HG02588 (cell line): ENCODE results near the gene KCNK17.
A peak's percentile ranks its signal among the peaks of the same experiment; 100 is the strongest.
"Not testable (repeated sequence)": the region's sequence is repeated elsewhere in the genome, so short reads cannot be mapped to it uniquely, and the experiment has no call there.

ENCODE experiments used
- ATAC-seq: cut with Tn5 transposase; IDR thresholded peaks from one replicate; pipeline ENCODE4 v1.9.1; 2021; ENCODE audit warnings: mild to moderate bottlenecking, moderate library complexity; ENCODE audit not compliant: unreplicated experiment

The KCNK17 gene

DNA sequence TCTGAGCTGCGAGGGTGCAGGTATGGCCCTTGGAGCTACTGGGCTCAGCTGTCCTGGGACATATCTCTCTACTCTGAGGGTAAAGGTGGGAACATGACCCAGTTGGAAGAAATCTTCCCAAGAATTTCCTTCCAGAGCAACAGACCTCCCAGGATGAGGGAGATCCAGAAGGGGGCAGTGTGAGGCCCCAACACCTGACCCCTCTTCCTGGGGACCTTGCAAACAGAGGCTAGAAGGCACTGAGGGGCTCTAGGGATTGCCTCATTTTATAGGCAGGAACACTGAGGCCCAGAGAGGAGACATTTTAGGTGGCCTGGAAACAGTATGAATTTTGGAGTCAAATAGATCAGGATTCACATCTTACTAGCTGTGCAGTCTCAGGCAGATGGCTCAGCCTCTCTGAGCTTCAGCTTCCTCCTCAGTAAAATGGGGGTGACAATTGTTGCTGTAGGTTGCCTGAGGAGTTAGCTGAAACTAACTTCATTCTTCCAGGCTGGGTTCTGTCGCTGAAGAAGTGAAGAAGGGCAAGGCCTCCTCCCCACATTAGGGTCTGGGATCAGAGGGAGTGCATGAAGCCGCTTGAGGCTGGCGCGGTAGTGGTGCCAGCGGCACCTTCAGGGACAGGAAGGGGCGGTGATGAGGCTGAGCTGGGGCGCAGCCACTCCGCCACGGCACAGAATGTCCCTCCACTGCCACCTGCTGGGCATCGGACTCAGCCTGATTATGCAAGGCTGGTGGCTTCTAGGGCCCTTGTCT, 11.4 kb downstream of the KCNK17 start:
- peak; percentile 82 for ATAC-seq

DNA sequence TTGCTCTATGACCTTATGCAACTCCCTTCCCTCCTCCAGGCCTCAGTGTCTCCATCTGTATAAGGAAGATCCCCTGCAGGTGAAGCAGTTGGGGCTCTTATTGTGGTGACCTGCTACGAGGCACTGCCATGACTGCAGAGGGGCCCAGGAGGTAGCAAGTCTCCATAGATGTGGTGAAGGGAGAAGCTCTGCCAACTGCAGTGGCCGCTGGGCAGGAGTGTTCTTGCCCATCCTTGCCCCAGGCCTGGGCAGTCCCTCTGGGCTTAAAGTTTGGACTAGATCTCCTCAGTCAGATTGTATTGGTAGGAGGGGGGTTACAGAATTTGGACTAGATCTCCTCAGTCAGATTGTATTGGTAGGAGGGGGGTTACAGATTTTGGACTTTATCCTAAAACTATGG, 12.2 kb downstream of the KCNK17 start:
- ATAC-seq, result no peak

DNA sequence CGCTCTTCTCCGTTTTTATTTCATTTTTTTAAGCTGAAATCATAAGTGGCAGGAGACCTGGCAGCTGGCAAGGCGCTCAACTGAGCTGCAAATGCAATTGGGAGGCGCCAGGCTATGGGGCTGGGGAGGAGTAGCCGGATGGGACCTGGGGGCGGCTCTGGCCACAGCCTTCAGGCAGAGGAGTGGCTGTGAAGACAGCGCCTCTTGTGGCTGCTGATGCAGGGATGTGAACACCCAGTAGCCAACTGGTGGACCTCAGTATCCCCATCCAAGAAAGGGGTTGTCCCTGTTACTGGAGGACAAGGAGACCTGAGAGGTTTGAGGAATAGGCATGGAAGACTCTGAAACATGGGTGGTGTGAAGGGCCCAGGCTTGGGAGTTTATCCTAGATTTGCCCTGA, 12.6 kb downstream of the KCNK17 start:
- ATAC-seq, result no peak

DNA sequence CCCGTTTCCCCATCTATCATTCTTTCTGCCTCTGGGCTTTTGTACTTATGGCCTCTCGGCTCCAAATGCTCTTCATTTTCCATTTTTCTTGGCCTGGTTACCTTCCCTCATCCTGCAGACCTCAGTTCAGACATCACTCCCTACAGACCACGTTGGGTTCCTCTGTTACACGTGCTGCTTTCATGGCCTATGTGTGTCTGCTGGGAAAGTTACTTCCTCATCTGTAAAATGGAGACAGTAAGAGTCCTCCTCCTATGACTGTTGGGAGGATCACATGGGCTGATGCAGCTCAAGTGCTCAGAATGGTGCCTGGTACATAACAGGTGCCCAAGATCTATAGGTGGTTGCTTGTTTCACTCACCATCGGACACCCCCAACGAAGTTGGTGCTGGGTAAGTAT, 13.5 kb downstream of the KCNK17 start:
- no peak for ATAC-seq

DNA sequence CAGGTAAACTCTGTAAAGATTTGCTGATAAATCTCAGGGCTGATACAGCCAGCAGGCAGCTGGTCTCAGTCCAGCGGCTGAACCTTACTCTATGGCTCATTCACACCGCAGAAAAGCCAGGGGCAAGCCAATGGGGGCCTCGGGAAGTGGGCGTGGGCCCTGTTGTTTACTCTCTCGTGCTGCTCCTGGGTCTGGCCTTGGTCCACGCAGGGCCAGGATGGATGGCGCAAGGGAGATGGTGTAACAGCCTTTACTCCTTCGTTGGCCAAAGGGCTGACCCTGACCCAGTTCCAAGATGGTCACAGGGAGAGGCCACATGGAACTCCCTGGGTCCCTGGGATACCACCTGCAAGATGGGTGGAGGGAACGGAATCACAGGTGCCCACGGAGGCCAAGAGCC, 16.2 kb downstream of the KCNK17 start:
- ATAC-seq, result no peak

DNA sequence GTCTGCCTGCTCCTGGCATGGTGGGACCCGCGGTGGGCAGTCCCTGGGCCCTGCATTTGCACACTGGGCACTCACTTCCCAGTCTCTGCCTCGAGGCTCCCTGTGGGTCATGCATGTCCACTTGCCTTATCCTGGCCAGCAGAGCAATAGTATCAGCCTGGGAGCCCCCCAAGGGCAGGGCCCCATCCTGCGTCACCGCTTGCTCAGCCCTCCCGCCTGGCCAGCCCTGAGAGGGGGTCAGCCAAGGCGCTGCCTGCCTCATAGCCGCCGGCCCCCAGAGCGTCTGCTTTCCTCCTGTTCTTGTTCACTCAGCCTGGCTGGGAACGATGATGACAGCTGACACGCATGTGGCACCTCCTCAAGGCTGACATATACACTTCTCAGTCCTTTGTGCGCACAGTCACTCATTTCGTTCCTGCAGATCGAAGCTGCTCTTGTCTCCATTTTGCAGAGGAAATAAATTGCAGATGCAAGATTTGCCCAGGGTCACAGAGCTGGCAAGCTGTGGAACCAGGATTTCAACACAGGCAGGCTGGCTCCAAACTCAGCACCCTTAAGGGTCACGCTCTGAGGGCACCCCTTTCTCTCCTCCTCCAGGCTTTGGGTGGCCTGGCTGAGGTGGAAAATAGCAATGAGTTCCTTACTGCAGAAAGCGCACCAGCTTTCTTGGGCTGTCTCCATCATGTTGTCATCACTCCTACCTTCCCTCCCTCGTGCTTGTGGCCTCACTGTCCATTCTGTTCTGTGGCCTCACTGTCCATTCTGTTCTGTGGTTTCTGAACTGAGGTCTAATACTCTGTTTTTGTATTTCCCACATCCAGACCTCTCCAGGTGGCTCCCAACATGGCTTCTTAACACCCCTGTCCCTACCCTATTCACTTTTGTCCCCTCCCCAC, 17.2 kb downstream of the KCNK17 start:
- ATAC-seq, result no peak

DNA sequence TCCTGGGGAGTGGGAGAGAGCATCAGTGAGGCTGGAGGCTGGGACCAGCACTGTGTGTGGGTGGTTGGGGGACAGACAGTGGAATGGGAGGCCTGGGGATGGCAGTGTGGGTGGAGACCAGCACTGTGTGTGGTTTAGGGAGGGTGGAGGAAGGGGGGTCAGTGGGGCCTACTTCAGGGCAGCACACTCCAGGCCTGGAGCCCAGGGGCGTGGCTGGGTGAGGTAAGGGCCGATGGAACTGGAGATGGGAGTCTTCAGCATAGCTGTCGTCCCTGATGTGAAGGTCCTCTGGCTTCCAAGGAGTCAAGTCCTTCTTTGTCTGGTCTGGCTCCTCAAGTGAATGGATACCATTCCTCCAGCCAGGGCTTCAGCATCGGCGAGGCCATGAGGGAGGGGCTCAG, 18.6 kb downstream of the KCNK17 start:
- ATAC-seq, result no peak

DNA sequence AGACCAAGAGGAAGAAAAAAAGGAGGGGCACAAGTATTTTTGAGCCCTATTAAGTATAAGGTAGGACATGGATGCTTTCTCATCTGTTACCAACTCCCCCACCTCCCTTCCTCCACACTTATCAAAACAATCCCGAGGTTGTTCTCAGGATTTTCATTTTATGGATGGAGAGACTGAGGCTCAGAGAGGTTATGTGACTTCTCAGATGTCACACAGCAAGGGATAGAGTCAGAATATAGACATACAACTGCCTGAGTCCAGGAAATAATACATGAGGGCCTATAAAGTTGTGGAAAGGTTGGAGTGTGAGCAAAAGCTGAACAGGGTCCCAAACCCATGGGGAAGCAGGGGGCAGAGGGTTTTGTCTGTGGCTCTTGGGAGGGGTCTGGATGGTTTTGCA, 19.3 kb downstream of the KCNK17 start:
- ATAC-seq, result no peak

DNA sequence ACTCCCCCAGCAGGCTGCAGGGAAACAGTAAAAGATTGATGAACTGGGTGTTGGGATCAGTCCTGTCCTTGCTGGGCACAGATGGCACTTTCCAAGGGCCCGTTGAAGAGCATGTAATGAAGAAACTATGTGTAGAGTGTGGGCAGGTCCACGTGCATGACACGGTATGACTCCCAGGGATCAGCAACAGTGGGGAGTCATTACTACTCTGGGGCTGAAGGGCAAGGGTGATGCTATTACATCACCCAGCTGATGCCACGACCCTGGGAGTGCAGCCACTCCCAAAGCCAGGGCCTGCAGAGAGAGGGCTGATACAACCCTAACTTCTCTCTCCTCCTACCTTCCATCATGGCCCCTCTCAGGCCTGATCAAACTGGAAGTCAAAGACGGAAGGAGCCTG, 20.1 kb downstream of the KCNK17 start:
- no peak for ATAC-seq

DNA sequence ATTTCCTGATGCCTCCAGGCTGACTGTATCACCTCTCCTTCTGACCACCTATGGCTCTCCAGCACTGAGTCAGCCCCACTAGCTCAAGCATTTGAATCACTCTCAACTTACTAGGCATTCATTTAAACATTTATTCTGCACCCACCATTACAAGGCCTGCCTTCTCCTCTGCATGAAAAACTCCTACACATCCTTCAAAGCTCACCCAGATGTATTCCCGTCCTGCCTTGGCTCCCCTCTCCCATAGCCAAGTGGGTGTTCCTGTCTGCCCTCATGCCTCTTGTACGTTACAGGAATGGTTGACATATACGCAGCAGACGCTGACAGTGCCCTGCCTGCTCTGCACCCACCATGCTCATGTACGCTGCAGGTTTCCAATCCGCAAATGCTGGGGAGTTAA, 21.6 kb downstream of the KCNK17 start:
- no peak for ATAC-seq

DNA sequence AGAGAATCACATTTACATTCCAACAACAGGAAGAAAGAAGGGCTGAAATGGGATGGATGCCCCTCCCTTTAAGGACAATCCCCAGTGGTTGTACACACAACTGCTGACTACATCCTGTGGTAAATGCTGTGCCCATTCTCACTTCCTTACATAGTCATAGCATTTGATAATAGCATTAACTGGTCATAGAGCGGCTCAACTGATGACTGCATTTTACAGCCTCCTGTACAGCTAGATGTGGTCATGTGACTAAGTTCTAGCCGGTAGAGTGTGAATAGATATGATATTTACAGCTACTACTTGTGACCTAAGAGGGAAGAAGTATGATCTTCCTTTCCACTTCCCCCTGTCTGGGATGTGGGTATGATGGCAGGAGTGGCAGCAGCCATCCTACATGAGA, 24.7 kb downstream of the KCNK17 start:
- no peak for ATAC-seq

DNA sequence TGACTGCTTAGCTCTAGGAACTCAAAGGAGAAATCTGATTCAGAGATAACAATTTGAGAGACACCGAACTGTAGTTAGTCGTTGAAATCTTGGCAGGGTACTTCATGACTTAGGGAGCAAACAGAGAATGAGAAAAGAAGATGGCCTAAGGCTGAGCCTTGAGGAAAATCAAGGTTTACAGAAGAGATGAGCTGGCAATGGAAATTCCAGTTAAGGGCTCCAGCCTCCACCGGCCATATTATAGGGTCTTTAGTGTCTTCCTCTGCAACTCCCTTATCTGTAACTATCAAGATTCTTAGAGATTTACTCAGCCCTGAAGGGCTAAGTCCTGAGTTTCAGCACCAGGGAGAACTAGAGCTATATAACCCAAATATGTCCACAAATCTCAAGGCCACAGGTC, 26.6 kb downstream of the KCNK17 start:
- no peak for ATAC-seq

DNA sequence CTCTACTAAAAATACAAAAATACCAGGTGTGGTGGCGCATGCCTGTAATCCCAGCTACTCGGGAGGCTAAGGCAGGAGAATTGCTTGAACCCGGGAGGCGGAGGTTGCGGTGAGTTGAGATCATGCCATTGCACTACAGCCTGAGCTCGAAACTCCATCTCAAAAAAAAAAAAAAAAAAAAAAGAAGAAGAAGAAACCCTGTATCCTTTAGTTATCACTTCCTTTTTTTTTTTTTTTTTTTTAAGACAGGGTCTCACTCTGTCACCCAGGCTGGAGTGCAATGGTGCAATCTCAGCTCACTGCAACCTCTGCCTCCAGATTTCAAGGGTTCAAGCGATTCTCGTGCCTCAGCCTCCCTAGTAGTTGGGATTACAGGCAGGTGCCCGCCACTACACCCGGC, 27.6 kb downstream of the KCNK17 start:
- not testable (repeated sequence) for ATAC-seq

DNA sequence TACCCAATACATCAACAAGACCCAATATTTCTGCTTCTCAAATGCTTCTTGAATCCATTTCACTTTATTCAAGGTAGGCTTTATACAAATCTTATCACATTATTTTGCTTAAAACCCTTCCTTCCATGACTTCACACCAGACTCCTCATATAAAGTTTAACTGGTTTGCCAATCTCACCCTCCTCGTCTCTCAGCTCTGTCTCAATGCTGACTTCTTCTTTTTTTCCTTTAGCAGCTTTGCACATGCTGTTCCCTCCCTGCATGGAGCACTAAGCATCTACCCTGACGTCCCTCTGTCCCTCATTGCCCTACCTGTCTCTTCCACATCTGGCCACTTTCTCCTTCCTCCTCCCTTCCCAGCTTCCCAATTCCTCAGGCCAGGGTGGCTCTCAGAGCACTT, 31.4 kb downstream of the KCNK17 start:
- ATAC-seq, result no peak

DNA sequence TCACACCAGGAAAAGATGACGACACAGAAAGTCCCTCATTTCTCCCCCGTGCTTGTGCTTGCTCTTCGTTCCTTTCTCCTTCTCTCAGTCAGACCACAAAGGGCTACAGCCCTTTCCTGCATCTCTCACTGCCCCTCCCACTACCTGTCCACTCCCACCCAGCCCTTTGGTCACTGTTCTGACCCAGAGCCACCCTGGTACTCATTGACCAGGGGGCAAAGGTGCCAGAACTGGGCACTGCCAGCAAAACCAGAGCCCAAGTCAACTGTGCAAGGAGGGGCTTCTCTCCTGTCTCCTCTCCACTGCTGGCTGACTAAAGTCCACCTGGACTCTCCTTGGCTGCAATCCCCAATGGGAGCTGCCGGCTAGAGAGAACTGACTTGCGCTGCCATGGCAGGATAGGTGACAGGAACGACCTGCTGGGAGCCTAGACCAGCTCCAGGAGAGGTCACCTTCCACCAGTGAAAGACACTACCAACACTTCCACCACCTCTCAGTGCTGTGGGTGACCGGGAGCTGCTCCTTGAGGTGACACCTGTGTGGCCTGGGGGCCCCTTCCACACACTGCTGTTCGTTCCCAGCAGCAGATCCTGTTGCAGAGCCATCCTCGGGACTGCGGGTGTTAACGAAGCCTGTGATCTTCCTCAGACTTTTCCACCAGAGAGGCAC, 32.8 kb downstream of the KCNK17 start:
- ATAC-seq, result no peak

DNA sequence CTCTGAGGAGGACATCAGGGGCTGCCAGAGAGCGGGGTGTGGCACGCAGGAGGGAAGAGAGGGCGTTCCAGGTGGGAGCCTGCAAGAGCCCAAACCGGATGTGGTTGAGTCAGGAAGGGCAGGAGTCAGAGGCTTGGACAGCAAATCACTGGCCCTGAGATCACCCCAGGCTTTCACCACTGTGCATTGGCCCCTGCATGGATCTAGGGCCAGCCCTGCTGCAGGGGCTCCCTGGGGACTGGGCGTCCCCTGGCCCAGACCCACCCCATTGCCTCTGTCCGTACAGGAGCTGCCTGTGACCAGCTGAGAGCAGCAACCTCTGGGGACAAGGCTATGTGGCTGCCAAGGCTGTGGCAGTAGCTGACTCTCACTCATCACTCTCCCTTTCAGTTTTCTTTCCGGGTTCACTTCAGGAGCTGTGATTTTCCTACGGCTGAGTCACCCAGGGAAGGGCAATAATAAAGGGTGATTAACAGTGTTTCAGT, 33.9 kb downstream of the KCNK17 start:
- no peak for ATAC-seq

DNA sequence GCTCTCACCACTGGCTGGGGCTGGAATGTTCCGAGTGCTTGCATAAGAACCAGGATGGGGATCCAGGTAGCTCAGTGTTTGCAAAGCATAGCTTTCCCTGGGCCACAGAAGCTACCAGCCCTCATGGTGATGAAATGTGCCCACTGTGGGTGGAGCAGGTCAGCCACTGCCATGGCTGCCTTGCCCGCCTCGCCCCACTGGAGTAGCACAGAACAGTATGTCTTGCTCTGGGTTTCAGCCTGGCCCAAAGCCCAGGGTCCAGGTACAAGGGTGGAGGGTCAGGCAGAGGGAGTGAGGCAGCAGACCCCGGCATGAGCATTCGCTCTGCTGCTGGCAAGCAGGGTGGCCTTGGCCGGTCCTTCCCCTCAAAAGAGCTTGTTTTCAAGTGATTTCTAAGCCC, 34.7 kb downstream of the KCNK17 start:
- ATAC-seq, result no peak

DNA sequence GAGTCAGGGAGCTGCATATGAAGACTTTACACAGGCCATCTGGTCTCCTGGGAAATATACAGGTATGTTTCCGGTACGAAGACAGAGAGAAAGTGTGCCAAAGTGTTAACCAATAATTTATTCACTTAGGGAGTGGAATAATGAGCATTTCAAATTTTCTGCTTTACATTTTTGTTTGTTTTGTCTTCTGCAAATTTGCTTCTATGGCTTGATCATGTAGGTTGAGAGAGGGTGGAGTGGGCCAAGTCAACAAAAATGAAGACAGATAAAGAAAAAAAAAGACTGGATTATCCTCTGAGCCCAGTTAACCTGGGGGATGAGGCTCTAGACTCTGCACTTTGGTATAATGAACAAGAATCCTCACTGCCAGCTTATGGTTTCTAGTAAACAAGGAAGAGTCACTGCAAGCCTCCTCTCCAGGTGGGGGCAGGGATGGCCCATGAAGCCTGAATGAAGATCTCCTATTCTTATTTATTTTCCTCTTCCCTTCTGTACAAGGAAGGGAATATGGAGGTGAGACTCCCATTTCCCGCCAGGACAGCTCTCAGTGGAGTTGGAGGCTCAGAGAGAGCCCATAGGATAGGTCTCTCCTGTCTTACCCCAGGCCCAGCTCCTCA, 37.7 kb downstream of the KCNK17 start:
- no peak for ATAC-seq

DNA sequence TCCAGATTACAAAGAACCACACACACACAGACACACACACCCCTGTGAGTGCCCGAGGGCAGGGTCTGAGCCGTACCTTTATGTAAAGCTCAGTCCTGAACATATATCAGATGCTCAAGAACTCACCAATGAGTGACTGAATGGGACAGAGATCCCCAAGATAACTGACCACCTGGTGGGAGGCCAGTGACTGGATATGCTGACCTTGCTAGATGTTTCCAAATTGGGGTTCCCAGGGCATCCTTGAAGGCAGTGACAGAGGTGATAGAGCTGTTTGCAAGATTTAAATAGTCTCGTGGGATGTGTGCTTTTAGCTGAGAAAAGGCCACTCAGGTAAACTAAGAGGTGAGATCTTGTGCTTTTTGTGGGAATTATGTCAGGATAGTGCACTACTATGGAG, 39.3 kb downstream of the KCNK17 start:
- ATAC-seq, result no peak

DNA sequence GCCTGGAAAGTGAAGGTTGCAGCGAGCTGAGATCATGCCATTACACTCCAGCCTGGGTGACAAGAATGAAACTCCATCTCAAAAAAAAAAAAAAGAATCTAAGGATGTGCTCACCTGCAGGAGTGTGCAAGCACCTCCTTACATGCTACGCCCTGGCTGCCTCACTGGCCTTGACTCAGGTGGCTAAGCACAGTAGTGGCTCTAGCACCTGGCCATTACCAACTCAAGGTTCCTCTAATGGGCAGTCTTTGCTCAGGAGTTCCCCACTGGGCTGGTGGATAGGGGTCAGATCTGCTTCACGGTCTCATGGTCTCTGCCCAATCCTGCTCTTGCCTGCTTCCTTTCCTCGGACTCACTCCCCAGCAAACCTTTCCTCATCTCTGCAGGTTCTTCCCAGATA, 39.7 kb downstream of the KCNK17 start:
- ATAC-seq, result no peak

DNA sequence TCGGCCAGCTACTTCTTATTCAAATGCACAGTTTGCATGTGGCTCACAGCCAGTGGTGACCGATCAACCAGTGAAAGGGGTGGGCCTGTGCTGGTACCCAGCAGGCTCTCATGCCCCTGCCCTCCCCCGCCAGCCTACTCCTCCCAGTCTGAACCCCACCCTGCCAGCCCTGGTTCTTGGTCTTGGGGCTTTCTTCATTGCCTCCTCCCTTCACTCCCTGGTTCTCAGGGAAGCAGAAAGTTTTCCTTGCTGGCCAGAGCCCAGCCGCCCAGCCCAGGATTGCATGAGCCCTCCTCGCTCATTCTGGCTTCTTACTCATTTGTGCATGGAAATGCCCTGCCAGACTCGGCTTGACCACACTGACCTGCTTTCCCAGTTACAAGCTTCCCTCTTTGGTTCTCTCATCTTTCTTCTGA, 40.8 kb downstream of the KCNK17 start:
- ATAC-seq, result no peak
